ENCODE measurements around the gene FOXA3.
A peak's percentile ranks its signal among the peaks of the same experiment; 100 is the strongest.
"Not testable (repeated sequence)": the region's sequence is repeated elsewhere in the genome, so short reads cannot be mapped to it uniquely, and the experiment has no call there.

The FOXA3 gene

GRCh38 chr19:45828945-45829344 lies 35.2 kb upstream of the FOXA3 start:
- DNase-seq: no peak

- no peak for DNase-seq
Observed at GRCh38 chr19:45834970-45835369, 29.2 kb upstream of the FOXA3 start.

GRCh38 chr19:45842198-45842597 lies 21.9 kb upstream of the FOXA3 start:
- DNase-seq: no peak

- no peak for DNase-seq
Observed at GRCh38 chr19:45847663-45848062, 16.5 kb upstream of the FOXA3 start.

GRCh38 chr19:45848922-45849321 lies 15.2 kb upstream of the FOXA3 start:
- no peak for DNase-seq

GRCh38 chr19:45852145-45852750 lies 11.9 kb upstream of the FOXA3 start:
- no peak for DNase-seq

- DNase-seq: no peak
Observed at GRCh38 chr19:45852983-45853382, 11.1 kb upstream of the FOXA3 start.

- DNase-seq: no peak
Observed at GRCh38 chr19:45854167-45854778, 9.9 kb upstream of the FOXA3 start.

GRCh38 chr19:45860359-45861259 lies 3.5 kb upstream of the FOXA3 start:
- no peak for DNase-seq

GRCh38 chr19:45862271-45862563 lies 1.9 kb upstream of the FOXA3 start:
- DNase-seq: no peak

- DNase-seq: peak; percentile 98
Observed at GRCh38 chr19:45862564-45863334, 1.4 kb upstream of the FOXA3 start, which contains the start of gene SYMPK. TSS of gene SYMPK (minus strand) at chr19:45863147. CDS start at chr19:45854495, 8,652 bp downstream.

GRCh38 chr19:45863335-45863839 lies 739 bp upstream of the FOXA3 start:
- DNase-seq: no peak

- DNase-seq: no peak
Observed at GRCh38 chr19:45864629-45865082, 530 bp downstream of the FOXA3 start.

- DNase-seq: no peak
Observed at GRCh38 chr19:45865269-45865948, 1.3 kb downstream of the FOXA3 start.

GRCh38 chr19:45866400-45867176 lies 2.5 kb downstream of the FOXA3 start:
- DNase-seq: no peak

GRCh38 chr19:45867241-45867640 lies 3.1 kb downstream of the FOXA3 start:
- not testable (repeated sequence) for DNase-seq

- DNase-seq: no peak
Observed at GRCh38 chr19:45870798-45871197, 6.7 kb downstream of the FOXA3 start.

GRCh38 chr19:45872095-45872919 lies 8.2 kb downstream of the FOXA3 start:
- DNase-seq: no peak

- DNase-seq: no peak
Observed at GRCh38 chr19:45873219-45873772, 9.2 kb downstream of the FOXA3 start.

GRCh38 chr19:45874620-45874966 lies 10.5 kb downstream of the FOXA3 start:
- DNase-seq: no peak

- DNase-seq: no peak
Observed at GRCh38 chr19:45876161-45876410, 12.0 kb downstream of the FOXA3 start.
